Endodermal cell (in vitro differentiated cells): Measurements from ENCODE around the gene AGTPBP1. TPM values are rescaled to one million over a fixed set of nuclear protein-coding genes. Genes with fewer than 3 reads are reported as not detected.

Experiments
- DNase-seq: peaks from one replicate; pipeline ENCODE4 v3.0.0-alpha.2; 2017
- H3K27ac ChIP-seq: 2 replicates; pipeline ENCODE4 v1.5.1; 2013; ENCODE audit warnings: mild to moderate bottlenecking, low read depth, low read length, moderate library complexity
- H3K27me3 ChIP-seq: 2 replicates; pipeline ENCODE4 v1.6.1; 2013; ENCODE audit warnings: mild to moderate bottlenecking, low read length, moderate library complexity; ENCODE audit not compliant: insufficient read depth, control insufficient read depth, poor library complexity, severe bottlenecking
- H3K36me3 ChIP-seq: 2 replicates; pipeline ENCODE4 v1.7.0; 2013; ENCODE audit warnings: mild to moderate bottlenecking, low read length, moderate library complexity; ENCODE audit not compliant: control insufficient read depth, insufficient read depth
- H3K4me1 ChIP-seq: one replicate; pipeline ENCODE4 v1.7.0; 2013; ENCODE audit warnings: low read length; ENCODE audit not compliant: control insufficient read depth, insufficient read depth
- H3K4me3 ChIP-seq: 2 replicates; pipeline ENCODE4 v1.5.1; 2013; ENCODE audit warnings: mild to moderate bottlenecking, low read length, moderate library complexity
- H3K9ac ChIP-seq: 2 replicates; pipeline ENCODE4 v1.6.1; 2013; ENCODE audit warnings: mild to moderate bottlenecking, low read length, moderate library complexity; ENCODE audit not compliant: poor library complexity, severe bottlenecking; ENCODE audit errors: extremely low read depth
- H3K9me3 ChIP-seq: 2 replicates; pipeline ENCODE4 v1.6.1; 2013; ENCODE audit warnings: mild to moderate bottlenecking, low read length, moderate library complexity; ENCODE audit not compliant: control insufficient read depth
- H3K27ac Mint-ChIP-seq: 2 replicates; pipeline ENCODE4 v1.8.0; 2020; ENCODE audit warnings: mixed read lengths
- H3K27me3 Mint-ChIP-seq: 2 replicates; pipeline ENCODE4 v1.8.0; 2021; ENCODE audit warnings: mild to moderate bottlenecking, mixed read lengths; ENCODE audit not compliant: insufficient read depth
- H3K36me3 Mint-ChIP-seq: 2 replicates; pipeline ENCODE4 v1.8.0; 2020; ENCODE audit warnings: low read depth, mixed read lengths
- H3K4me1 Mint-ChIP-seq: 2 replicates; pipeline ENCODE4 v1.8.0; 2020; ENCODE audit warnings: mixed read lengths
- H3K4me3 Mint-ChIP-seq: 2 replicates; pipeline ENCODE4 v1.8.0; 2020; ENCODE audit warnings: mild to moderate bottlenecking, moderate library complexity, mixed read lengths
- H3K9me3 Mint-ChIP-seq: 2 replicates; pipeline ENCODE4 v1.8.0; 2020; ENCODE audit warnings: mild to moderate bottlenecking, mixed read lengths
- CTCF ChIP-seq: fragments of 200-600 bp; sonication (generic); conservative IDR thresholded peaks from 2 replicates; pipeline ENCODE4 v1.5.0; 2021; ENCODE audit warnings: antibody characterized with exemption, mild to moderate bottlenecking
- whole genome bisulfite sequencing, 2 experiments: methylation state at CpG; one replicate each; pipeline versions ENCODE4 v1.1.5 to v1.1.7; 2013; ENCODE audit warnings: missing lambda C conversion rate in 2 of 2, mixed read lengths in 1 of 2; ENCODE audit not compliant: insufficient coverage in 1 of 2, insufficient read length in 1 of 2; 5-methylcytosine and 5-hydroxymethylcytosine counted together
- total RNA-seq, 2 donors: library from RNA; stranded (reverse); fragmentation: NEBNext Ultra II Directional in 1 of 2; extraction: Animal tissue kit (Norgen Biotek cat#: 25700) in 1 of 2; gene quantifications; 2 replicates in 1 of 2; 3 replicates in 1 of 2; pipeline ENCODE4 v1.2.1, GENCODE V29; 2021

The AGTPBP1 gene
- total RNA-seq, 2 donors from 2014 or later, result 45.7 to 54.9 TPM

GRCh38 chr9:85515021-85515420, 226.7 kb downstream of the AGTPBP1 start:
- H3K9me3 Mint-ChIP-seq, result no peaks in the 10 kb centered on the region
- Histone ChIP-seq H3K9me3 (no peaks in the 10 kb centered on the region), H3K4me3 (no peak overlapping the region), H3K27me3 (no peaks in the 10 kb centered on the region), H3K4me1 (no peaks in the 10 kb centered on the region), H3K27ac (no peak overlapping the region), H3K36me3 (no peaks in the 10 kb centered on the region), H3K9ac (no peak overlapping the region)
- H3K4me1 Mint-ChIP-seq, result peaks cover 3% of the 10 kb centered on the region
- no peak overlapping the region for H3K27ac Mint-ChIP-seq
- no peak overlapping the region for H3K4me3 Mint-ChIP-seq
- TF ChIP-seq CTCF, result no peak
- WGBS, 2 experiments, result 88 to 95% methylated on average over 3 to 4 of the region's 4 CpGs
- no peaks in the 10 kb centered on the region for H3K36me3 Mint-ChIP-seq
- no peak for DNase-seq
- no peaks in the 10 kb centered on the region for H3K27me3 Mint-ChIP-seq

- WGBS, 2 experiments, result 54 to 82% methylated on average over 5 to 8 of the region's 8 CpGs
- H3K36me3 ChIP-seq, result no peaks in the 10 kb centered on the region
Measured at GRCh38 chr9:85514256-85514655, 227.5 kb downstream of the AGTPBP1 start.

GRCh38 chr9:85511746-85512145, 230.0 kb downstream of the AGTPBP1 start:
- Mint-ChIP-seq H3K4me3 (no peak overlapping the region), H3K36me3 (no peaks in the 10 kb centered on the region), H3K27ac (no peak overlapping the region), H3K4me1 (peaks cover 7% of the 10 kb centered on the region), H3K9me3 (no peaks in the 10 kb centered on the region), H3K27me3 (no peaks in the 10 kb centered on the region)
- Histone ChIP-seq H3K36me3 (no peaks in the 10 kb centered on the region), H3K9me3 (no peaks in the 10 kb centered on the region), H3K27me3 (no peaks in the 10 kb centered on the region), H3K4me3 (no peak overlapping the region), H3K9ac (no peak overlapping the region), H3K27ac (no peak overlapping the region), H3K4me1 (no peaks in the 10 kb centered on the region)
- TF ChIP-seq CTCF, result no peak
- peak; percentile 65 for DNase-seq

More at GRCh38 chr9:85514256-85514655, 227.5 kb downstream of the AGTPBP1 start:
- Mint-ChIP-seq H3K27ac (no peak overlapping the region), H3K4me1 (peaks cover 3% of the 10 kb centered on the region), H3K4me3 (no peak overlapping the region), H3K36me3 (no peaks in the 10 kb centered on the region), H3K9me3 (no peaks in the 10 kb centered on the region), H3K27me3 (no peaks in the 10 kb centered on the region)
- TF ChIP-seq CTCF, result no peak
- Histone ChIP-seq H3K9me3 (no peaks in the 10 kb centered on the region), H3K4me1 (no peaks in the 10 kb centered on the region), H3K27ac (no peak overlapping the region), H3K4me3 (no peak overlapping the region), H3K27me3 (no peaks in the 10 kb centered on the region), H3K9ac (no peak overlapping the region)
- no peak for DNase-seq
